Liver (tissue), 3 donors: ENCODE data around the gene PAPPA2.

Experiments
- GABPA ChIP-seq, 2 donors: IDR thresholded peaks in 1 of 2; conservative IDR thresholded peaks in 1 of 2; 2 replicates each; pipeline ENCODE4 v1.6.1; 2016; ENCODE audit warnings: antibody characterized with exemption in 2 of 2, mild to moderate bottlenecking in 1 of 2, moderate library complexity in 1 of 2
- RAD21 ChIP-seq, 2 donors: IDR thresholded peaks; 2 replicates each; pipeline ENCODE4 v1.6.1; 2016; ENCODE audit warnings: antibody characterized with exemption in 2 of 2, mild to moderate bottlenecking in 2 of 2
- TAF1 ChIP-seq: conservative IDR thresholded peaks from 2 replicates; pipeline ENCODE4 v1.6.1; 2016; ENCODE audit warnings: antibody characterized with exemption, mild to moderate bottlenecking
- TF ChIP-seq, protein P1 (sequence below): fragments of 150-350 bp; IDR thresholded peaks from 2 replicates; pipeline ENCODE4 v1.5.1; 2017; ENCODE audit warnings: improper control_type of control experiment, low read depth, low read length; ENCODE audit not compliant: missing input control
- TF ChIP-seq, protein P2 (sequence below): IDR thresholded peaks from 2 replicates; pipeline ENCODE4 v1.6.1; 2016; ENCODE audit warnings: antibody characterized with exemption
- TF ChIP-seq, protein P3 (sequence below): IDR thresholded peaks from 2 replicates; pipeline ENCODE4 v1.6.1; 2016; ENCODE audit warnings: antibody characterized with exemption
- TF ChIP-seq, protein P4 (sequence below): IDR thresholded peaks from 2 replicates; pipeline ENCODE4 v1.6.1; 2016; ENCODE audit warnings: antibody characterized with exemption, mild to moderate bottlenecking
- donor health status: healthy.
- donor health status: healthy.

DNA sequence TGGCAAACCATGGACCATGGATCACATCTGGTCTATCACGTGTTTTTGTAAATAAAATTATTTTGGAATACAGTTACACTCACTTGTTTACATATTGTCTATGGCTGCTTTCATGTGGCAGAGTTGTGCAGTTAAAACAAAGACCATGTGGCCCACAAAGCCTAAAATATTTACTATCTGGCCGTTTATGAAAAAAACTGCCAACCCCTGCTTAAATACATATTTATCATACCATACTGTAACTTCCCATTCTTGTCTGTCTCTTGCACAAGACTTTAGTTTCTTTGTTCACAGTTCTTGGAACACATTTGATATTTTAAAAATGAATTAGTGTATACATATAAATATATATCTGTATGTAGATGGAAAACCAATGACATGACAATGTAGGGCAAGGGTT is 141.5 kb downstream of the PAPPA2 start:
- TF ChIP-seq, protein P1, sequence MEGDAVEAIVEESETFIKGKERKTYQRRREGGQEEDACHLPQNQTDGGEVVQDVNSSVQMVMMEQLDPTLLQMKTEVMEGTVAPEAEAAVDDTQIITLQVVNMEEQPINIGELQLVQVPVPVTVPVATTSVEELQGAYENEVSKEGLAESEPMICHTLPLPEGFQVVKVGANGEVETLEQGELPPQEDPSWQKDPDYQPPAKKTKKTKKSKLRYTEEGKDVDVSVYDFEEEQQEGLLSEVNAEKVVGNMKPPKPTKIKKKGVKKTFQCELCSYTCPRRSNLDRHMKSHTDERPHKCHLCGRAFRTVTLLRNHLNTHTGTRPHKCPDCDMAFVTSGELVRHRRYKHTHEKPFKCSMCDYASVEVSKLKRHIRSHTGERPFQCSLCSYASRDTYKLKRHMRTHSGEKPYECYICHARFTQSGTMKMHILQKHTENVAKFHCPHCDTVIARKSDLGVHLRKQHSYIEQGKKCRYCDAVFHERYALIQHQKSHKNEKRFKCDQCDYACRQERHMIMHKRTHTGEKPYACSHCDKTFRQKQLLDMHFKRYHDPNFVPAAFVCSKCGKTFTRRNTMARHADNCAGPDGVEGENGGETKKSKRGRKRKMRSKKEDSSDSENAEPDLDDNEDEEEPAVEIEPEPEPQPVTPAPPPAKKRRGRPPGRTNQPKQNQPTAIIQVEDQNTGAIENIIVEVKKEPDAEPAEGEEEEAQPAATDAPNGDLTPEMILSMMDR: no peak
- TF ChIP-seq, protein P2, sequence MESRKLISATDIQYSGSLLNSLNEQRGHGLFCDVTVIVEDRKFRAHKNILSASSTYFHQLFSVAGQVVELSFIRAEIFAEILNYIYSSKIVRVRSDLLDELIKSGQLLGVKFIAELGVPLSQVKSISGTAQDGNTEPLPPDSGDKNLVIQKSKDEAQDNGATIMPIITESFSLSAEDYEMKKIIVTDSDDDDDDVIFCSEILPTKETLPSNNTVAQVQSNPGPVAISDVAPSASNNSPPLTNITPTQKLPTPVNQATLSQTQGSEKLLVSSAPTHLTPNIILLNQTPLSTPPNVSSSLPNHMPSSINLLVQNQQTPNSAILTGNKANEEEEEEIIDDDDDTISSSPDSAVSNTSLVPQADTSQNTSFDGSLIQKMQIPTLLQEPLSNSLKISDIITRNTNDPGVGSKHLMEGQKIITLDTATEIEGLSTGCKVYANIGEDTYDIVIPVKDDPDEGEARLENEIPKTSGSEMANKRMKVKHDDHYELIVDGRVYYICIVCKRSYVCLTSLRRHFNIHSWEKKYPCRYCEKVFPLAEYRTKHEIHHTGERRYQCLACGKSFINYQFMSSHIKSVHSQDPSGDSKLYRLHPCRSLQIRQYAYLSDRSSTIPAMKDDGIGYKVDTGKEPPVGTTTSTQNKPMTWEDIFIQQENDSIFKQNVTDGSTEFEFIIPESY: no peak
- TF ChIP-seq, protein P3, sequence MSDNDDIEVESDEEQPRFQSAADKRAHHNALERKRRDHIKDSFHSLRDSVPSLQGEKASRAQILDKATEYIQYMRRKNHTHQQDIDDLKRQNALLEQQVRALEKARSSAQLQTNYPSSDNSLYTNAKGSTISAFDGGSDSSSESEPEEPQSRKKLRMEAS: no peak
- TF ChIP-seq, protein P4, sequence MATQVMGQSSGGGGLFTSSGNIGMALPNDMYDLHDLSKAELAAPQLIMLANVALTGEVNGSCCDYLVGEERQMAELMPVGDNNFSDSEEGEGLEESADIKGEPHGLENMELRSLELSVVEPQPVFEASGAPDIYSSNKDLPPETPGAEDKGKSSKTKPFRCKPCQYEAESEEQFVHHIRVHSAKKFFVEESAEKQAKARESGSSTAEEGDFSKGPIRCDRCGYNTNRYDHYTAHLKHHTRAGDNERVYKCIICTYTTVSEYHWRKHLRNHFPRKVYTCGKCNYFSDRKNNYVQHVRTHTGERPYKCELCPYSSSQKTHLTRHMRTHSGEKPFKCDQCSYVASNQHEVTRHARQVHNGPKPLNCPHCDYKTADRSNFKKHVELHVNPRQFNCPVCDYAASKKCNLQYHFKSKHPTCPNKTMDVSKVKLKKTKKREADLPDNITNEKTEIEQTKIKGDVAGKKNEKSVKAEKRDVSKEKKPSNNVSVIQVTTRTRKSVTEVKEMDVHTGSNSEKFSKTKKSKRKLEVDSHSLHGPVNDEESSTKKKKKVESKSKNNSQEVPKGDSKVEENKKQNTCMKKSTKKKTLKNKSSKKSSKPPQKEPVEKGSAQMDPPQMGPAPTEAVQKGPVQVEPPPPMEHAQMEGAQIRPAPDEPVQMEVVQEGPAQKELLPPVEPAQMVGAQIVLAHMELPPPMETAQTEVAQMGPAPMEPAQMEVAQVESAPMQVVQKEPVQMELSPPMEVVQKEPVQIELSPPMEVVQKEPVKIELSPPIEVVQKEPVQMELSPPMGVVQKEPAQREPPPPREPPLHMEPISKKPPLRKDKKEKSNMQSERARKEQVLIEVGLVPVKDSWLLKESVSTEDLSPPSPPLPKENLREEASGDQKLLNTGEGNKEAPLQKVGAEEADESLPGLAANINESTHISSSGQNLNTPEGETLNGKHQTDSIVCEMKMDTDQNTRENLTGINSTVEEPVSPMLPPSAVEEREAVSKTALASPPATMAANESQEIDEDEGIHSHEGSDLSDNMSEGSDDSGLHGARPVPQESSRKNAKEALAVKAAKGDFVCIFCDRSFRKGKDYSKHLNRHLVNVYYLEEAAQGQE: no peak
- TF ChIP-seq GABPA (IDR thresholded peaks at IDR 0.05 in 1 of 2, conservative IDR thresholded peaks at IDR 0.05 in 1 of 2) (no peak), TAF1 (no peak), RAD21 (IDR thresholded peaks at IDR 0.05) (no peak)
